ENCODE data around the gene DAPP1.

DNA sequence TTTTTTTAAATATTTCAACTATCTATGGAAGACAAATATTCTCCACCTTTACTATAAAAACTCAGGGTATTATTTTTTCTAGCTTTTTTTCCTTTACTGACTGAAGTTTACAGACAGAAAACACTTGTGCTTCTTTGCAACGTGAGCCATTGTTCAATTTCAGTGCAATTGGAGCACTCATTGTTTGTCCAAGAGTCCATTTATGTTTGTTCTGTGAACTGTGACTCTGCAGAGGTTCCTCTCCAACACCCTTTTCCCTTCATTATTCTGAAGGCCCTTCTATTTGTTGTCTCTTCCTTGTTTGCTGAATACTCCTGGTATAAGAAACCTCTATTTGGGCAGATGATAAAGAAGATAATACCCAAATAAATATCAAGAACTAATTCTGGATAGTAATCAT lies 37.4 kb downstream of the DAPP1 start:
- no peak for TF ChIP-seq POLR2AphosphoS5 (IDR thresholded peaks at IDR 0.05)
- TF ChIP-seq, protein P1, sequence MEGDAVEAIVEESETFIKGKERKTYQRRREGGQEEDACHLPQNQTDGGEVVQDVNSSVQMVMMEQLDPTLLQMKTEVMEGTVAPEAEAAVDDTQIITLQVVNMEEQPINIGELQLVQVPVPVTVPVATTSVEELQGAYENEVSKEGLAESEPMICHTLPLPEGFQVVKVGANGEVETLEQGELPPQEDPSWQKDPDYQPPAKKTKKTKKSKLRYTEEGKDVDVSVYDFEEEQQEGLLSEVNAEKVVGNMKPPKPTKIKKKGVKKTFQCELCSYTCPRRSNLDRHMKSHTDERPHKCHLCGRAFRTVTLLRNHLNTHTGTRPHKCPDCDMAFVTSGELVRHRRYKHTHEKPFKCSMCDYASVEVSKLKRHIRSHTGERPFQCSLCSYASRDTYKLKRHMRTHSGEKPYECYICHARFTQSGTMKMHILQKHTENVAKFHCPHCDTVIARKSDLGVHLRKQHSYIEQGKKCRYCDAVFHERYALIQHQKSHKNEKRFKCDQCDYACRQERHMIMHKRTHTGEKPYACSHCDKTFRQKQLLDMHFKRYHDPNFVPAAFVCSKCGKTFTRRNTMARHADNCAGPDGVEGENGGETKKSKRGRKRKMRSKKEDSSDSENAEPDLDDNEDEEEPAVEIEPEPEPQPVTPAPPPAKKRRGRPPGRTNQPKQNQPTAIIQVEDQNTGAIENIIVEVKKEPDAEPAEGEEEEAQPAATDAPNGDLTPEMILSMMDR (IDR thresholded peaks at IDR 0.05) = no peak
- no peak for TF ChIP-seq POLR2A (IDR thresholded peaks at IDR 0.05)
- TF ChIP-seq EP300 (IDR thresholded peaks at IDR 0.05) = no peak

Measured in gastroesophageal sphincter (tissue), 3 donors.